ENCODE measurements around the gene FARP1.

GRCh38 chr13:98428256-98428966 is 285.5 kb downstream of the FARP1 start:
- TF ChIP-seq, protein P1, sequence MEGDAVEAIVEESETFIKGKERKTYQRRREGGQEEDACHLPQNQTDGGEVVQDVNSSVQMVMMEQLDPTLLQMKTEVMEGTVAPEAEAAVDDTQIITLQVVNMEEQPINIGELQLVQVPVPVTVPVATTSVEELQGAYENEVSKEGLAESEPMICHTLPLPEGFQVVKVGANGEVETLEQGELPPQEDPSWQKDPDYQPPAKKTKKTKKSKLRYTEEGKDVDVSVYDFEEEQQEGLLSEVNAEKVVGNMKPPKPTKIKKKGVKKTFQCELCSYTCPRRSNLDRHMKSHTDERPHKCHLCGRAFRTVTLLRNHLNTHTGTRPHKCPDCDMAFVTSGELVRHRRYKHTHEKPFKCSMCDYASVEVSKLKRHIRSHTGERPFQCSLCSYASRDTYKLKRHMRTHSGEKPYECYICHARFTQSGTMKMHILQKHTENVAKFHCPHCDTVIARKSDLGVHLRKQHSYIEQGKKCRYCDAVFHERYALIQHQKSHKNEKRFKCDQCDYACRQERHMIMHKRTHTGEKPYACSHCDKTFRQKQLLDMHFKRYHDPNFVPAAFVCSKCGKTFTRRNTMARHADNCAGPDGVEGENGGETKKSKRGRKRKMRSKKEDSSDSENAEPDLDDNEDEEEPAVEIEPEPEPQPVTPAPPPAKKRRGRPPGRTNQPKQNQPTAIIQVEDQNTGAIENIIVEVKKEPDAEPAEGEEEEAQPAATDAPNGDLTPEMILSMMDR (IDR thresholded peaks at IDR 0.05): no peak
- no peak for TF ChIP-seq POLR2A (IDR thresholded peaks at IDR 0.05)
